ENCODE results near the gene MGLL. TPM values are rescaled to one million over a fixed set of nuclear protein-coding genes. Genes with fewer than 3 reads are reported as not detected.

Gene MGLL
- total RNA-seq, 4 donors from 2014 or later, result 58.9 to 129 (median 96.3) TPM

DNA sequence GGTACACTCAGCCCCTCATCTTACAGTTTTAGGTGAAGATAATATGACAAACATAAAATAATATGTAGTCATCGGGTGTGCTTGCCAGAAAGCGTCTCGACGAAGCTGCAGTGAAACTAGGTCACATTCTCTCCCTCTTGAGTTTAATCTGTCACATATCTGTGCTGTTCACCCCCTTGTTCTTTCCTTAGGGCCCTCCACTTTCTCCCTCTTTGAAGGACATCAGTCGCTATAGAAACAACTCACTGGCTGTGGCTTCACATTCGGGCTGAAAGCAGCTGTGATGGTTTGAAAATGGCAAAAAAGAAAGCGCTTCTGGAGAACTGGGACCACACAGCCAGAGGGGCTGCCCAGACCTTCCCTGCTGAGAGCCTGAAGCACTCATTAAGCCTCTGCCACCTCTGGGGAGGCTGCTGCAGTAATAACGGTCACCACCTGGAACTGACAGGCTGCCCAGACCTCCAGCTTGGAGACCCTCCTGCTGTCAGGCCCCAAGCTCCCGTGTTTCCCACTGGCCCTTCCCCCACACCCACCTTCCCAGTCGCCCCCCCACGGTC lies 99.2 kb downstream of the MGLL start:
- DNase-seq (ENCODE audit: low spot score), result no peak
- TF ChIP-seq, protein P1, sequence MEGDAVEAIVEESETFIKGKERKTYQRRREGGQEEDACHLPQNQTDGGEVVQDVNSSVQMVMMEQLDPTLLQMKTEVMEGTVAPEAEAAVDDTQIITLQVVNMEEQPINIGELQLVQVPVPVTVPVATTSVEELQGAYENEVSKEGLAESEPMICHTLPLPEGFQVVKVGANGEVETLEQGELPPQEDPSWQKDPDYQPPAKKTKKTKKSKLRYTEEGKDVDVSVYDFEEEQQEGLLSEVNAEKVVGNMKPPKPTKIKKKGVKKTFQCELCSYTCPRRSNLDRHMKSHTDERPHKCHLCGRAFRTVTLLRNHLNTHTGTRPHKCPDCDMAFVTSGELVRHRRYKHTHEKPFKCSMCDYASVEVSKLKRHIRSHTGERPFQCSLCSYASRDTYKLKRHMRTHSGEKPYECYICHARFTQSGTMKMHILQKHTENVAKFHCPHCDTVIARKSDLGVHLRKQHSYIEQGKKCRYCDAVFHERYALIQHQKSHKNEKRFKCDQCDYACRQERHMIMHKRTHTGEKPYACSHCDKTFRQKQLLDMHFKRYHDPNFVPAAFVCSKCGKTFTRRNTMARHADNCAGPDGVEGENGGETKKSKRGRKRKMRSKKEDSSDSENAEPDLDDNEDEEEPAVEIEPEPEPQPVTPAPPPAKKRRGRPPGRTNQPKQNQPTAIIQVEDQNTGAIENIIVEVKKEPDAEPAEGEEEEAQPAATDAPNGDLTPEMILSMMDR (IDR thresholded peaks at IDR 0.05), result no peak
- ATAC-seq (ENCODE audit: low FRiP score), result no peak

DNA sequence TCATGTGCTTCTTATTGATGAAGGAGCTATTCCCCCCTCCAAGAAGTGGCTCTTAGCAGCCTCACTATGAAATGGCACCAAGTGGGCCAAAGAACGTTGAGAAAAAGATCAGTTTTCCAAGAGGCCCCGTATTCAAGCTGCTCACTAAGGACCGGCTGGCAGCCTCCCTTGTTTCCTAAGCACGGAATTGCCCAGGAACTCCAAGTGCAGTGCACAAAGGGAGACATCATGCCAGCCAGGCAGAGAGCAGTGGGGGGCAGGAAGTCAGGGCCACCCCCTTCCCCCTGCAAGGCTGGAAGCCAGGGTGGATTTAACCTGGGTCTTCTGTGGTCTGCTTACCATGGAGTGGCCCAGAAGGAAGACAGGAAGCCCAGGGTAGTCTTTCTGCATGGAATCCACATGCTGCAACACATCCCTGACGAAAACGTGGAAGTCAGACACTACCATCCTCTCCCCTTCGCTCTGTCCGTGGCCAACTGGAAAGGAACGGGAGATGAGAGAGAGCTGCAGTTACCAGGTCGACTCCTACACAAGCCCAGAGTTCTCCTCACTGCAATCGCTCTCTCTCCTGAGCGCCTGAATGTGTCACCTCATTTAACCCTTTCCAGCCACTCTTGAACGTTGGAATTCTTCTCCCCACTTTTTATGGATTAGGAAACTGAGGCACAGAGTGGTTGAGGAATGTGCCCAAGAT lies 100.1 kb downstream of the MGLL start:
- TF ChIP-seq, protein P1 (IDR thresholded peaks at IDR 0.05), result no peak
- ATAC-seq (ENCODE audit: low FRiP score) (no peak), DNase-seq (ENCODE audit: low spot score) (no peak)

DNA sequence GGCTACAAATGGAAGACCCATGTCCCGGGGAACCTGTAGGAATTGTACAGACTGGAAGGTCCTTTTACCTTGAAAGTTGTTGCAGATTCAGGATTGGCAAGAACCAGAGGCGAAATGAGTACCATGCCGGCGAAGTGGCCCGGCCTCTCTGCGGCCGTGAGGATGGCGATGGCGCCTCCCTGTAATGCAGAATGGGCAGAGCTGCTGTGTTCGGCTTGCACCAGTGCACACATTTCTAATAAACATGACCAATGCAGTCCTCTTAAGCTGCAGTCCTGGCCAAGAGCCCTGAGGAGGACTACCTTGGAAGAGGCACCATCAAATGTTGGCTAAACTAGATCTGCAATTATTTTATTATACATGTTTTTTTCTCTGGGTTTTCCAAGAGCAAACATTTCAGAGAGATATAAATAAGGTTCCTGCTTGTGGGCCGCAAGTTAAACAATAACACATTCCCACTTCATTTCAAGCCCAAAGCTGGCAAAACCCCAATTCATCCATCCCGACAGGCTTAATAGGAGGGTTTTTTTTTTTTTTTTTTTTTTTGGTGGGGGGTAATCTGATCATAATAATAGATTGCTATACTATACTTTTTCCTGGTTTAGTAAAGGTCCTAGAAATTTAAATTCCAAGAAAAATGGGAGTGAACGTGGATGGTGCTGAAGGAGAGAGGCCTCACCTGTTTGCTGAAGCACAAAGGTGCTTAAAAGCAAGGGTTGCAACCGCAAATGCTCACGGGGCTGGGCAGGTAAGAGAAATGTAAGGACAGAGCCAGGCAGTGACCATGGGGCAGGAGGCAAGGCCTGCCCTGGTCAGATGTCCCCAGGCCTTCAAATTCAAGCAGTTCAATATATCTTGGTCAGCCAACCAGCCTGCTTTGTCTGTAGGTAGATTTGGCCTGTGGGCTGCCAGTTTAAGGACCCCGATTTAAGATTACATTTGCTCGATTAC lies 101.1 kb downstream of the MGLL start:
- TF ChIP-seq, protein P1 (IDR thresholded peaks at IDR 0.05), result no peak
- ATAC-seq (ENCODE audit: low FRiP score), result no peak
- DNase-seq (ENCODE audit: low spot score), result no peak

DNA sequence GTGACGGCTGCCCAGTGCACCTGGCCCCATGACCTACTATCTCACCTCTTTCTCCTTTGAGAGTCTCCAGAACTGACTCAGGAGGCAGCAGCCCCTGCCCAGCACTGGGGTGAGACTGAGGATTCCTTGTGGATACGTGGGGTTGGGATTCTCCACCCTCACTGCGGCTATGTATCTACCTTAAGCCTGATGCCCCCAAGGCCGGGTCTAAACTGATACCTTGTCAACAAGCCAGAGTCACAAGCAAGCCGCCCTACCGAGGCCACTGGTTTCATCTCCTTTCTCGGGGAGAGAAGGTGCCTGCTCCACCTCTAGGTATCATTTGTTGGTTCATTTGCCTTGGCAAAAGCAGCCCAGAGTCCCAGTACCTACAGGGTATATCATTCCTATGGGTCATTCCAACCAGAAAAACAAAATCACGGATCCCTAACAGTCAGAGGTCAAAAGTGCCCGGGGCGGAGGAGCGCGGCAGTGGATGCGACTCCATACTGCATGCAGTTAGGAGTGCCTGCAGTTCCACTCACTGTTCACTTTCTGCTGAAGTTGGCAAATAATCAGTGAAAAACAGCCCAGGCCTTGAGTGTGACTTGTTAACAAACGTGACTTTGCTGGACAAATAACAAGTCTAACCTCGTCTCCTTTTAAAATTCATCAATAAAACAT lies 102.0 kb downstream of the MGLL start:
- DNase-seq (ENCODE audit: low spot score) (no peak), ATAC-seq (ENCODE audit: low FRiP score) (no peak)
- TF ChIP-seq, protein P1 (IDR thresholded peaks at IDR 0.05), result no peak

DNA sequence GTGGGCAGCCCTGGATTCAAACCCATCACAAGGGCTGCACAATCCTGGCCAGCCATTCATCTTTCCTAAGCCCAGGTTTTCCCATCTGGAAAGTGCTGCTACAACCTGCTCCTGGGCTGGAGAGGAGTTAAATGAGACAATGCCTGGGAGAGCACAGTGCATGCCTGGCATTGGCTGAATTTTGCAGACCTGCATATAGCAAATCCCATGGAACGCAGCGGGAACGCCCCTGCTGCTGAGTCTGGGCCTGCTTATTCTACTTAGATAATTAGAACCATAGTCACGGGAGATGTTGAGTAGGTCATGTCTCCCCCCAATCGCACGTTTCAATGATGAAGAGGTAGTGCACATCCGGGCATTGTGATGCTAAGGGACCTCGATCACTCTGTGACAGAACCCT lies 102.9 kb downstream of the MGLL start:
- DNase-seq (ENCODE audit: low spot score), result no peak
- no peak for ATAC-seq (ENCODE audit: low FRiP score)
- TF ChIP-seq, protein P1 (IDR thresholded peaks at IDR 0.05), result no peak

DNA sequence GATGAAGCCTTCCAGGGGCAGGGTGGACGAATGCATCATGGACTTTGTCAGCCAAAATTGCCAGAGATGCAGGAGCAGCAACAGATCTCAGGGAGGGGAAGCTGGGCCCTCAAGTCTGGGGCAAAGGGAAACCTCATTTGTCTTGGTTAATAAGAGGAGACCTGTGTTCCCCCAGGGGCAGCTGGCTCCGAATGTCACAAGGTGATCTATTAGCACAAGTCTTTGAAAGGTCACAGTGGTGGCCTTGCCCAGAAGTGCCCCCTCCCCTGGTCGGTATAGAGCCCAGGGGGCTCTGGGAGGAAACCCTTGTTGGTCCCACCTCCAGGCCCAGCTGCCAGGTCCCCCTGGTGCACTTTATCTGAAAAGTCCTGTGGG lies 103.4 kb downstream of the MGLL start:
- TF ChIP-seq, protein P1 (IDR thresholded peaks at IDR 0.05), result no peak
- ATAC-seq (ENCODE audit: low FRiP score) (no peak), DNase-seq (ENCODE audit: low spot score) (no peak)
